HG03066 (cell line): ENCODE data around the gene DAPK2.
"Not testable (repeated sequence)": the region's sequence is repeated elsewhere in the genome, so short reads cannot be mapped to it uniquely, and the experiment has no call there.

ENCODE experiments used
- ATAC-seq: cut with Tn5 transposase; IDR thresholded peaks from one replicate; pipeline ENCODE4 v1.9.1; 2021; ENCODE audit warnings: low read depth; ENCODE audit not compliant: unreplicated experiment

Gene DAPK2

DNA sequence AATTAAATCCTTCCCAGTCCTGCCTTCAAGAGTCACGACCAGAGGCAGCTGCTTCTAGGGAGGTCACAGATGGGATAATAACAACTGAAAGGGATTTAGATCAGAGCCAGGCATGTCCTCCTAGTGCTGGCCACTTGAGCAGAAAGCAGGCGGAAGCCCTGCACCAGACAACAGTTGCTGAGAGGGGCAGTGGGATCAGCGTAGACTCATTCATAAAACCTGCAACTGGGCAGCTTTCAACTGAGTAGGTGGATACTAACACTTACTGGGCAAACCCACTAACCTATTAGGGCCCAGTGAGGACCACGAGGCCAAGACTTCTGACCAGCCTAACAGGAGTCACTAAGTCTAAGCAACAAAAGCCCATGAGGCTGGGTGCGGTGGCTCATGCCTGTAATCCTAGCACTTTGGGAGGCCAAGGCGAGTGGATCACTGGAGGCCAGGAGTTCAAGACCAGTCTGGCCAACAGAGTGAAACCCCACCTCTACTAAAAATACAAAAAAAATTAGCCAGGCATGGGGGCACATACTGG is 67.0 kb downstream of the DAPK2 start:
- no peak for ATAC-seq

GRCh38 chr15:63978511-63979261 is 67.6 kb downstream of the DAPK2 start:
- ATAC-seq, result no peak

- ATAC-seq, result no peak
Observed at GRCh38 chr15:63977119-63977518, 69.2 kb downstream of the DAPK2 start.

GRCh38 chr15:63974021-63974420 is 72.3 kb downstream of the DAPK2 start:
- ATAC-seq, result no peak

DNA sequence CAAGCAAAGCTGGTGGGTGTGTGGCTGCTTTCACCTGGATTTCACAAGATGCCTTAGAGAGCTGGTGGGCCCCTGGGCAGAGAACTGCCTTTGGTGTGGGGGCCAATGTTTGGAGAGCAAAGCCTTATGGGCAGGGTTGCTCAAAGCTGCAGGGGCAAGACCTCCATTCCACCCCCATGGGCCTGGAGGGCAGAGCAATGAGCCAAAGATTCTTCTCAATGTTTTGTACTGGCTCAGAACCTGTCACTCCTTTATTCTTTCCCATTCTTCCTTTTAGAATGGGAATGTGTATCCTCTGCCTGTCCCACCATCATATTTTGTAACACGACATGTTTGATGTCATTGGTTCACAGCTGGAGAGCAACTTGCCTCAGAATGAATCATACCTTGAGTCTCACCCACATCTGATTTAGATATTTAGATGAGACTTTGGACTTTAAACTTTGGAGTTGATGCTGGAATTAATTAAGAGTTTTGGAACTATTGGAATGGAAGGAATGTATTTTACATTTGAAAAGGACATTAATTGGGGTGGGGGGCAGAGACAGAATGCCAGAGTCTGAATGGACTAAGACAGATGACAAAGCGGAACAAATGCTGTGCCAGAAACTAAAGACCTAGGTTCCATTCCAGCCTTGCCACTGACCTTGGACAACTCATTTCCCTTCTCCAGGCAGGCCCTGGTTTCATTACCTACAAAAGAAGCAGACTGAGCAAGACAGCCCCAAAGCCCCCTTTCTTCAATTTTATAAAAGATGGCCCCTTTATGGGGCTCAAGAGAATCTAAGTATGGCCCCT is 72.9 kb downstream of the DAPK2 start:
- no peak for ATAC-seq

DNA sequence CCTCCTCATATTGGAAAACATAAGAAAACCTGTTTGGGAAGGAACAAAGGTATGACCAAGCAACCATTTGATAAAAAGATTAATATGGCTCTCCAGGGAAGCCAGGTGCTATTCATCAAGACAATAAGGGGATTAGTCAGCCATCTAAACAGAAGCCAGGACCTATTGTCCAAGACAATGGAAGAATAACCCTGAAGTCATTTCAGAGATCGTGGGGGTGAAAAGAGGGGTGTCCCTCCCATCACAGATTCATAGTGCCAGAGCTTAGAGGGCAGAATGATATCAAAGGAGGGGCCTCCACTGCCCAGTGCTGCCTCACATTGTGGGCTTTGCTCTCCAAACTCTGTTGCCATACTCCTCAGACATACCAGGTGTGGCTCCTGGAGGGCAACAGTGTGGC is 73.5 kb downstream of the DAPK2 start:
- no peak for ATAC-seq

GRCh38 chr15:63971904-63972303 is 74.4 kb downstream of the DAPK2 start:
- no peak for ATAC-seq

GRCh38 chr15:63971427-63971805 is 74.9 kb downstream of the DAPK2 start:
- ATAC-seq, result peak; percentile 5

DNA sequence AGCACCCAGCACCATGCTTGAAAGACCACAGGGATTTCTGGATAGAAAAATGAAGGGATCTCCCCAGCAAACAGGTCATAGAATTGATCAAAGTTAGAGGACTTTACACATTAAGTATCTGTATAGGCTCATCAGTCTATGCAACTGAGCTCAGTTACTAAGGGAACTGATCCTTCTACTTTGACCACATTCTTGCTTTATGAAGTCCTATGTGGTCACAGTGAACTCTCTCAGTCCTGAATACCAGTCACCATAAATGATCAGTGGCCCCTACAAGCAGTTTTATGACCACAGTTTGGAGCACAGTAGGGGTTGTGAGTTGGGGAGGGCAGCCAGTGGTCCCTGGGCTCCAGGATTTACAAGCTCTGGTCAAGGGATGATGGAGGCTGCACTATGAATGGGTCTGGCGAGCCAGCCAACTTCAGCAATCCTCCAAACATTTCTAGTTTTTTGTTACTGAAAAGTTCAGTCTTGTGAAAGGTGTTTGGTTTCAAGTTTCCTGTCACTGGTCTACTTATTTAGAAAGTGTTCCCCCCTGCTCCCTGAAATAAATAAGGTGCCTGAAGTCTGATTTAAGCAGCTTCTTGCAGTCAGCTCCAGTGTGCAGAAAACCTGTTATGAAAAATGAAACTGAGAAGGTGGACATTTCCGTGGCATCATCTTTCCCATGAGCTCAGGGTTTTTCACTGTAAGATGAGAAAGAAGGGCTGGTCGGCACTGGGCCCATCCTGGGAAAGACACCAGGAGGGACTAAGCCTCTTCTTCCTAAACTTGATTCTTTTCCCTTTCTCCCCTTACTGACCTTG is 75.5 kb downstream of the DAPK2 start:
- peak; percentile 95 for ATAC-seq

DNA sequence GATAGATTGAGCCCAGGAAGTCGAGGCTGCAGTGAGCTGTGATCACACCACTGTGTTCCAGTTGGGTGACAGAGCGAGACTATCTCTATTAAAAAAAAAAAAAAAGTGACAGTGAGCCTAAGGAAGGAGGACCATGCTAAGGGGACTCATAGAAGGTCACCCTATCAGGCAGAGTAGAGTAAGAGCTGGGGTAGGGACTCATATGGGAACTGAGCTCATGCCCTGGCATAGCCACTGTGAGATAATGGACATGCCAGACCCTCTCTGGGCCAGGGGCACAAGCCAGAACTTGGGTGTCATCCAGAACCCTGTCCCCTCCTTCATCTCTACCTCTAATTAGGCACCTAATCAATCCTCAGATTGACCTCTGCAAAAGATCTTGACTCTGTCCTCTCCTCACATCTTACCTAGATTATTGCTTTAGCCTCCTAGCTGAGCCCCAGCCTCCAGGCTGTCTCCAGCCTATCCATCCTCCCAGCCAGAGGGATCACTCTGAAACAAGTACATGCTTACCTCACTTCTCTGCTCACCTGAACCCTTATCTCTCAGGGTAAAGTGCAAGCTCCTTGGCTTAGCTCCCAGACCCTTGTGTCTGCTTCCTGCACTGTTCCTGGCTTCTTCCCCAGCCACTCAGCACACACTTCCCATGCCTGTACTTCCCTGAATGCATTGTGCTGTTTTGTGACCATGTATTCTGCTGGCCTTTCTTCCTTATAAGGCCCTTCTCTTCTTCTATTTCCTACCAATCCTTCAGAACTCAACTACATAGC is 76.4 kb downstream of the DAPK2 start:
- no peak for ATAC-seq

- ATAC-seq, result no peak
Observed at GRCh38 chr15:63968700-63969099, 77.6 kb downstream of the DAPK2 start.

DNA sequence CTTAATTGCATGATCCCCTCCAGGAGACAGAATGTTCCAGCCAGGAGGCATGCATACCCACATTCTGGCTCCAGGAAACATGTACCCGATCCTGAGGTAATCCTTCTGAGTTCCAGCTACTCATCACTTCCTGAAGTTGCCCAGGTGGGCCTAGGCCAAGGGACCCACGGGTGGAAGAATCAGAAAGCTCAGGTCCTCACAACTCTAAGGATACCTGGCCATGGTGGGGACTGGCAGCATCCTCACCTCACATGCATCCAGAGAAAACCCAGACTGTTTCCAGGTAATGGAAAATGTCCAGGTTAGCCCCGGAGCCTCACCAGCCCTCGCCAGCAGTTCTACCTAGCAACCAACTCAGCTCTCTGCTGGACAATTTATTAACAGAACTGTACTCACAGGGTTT is 78.2 kb downstream of the DAPK2 start:
- no peak for ATAC-seq

GRCh38 chr15:63967616-63968015 is 78.7 kb downstream of the DAPK2 start:
- no peak for ATAC-seq

DNA sequence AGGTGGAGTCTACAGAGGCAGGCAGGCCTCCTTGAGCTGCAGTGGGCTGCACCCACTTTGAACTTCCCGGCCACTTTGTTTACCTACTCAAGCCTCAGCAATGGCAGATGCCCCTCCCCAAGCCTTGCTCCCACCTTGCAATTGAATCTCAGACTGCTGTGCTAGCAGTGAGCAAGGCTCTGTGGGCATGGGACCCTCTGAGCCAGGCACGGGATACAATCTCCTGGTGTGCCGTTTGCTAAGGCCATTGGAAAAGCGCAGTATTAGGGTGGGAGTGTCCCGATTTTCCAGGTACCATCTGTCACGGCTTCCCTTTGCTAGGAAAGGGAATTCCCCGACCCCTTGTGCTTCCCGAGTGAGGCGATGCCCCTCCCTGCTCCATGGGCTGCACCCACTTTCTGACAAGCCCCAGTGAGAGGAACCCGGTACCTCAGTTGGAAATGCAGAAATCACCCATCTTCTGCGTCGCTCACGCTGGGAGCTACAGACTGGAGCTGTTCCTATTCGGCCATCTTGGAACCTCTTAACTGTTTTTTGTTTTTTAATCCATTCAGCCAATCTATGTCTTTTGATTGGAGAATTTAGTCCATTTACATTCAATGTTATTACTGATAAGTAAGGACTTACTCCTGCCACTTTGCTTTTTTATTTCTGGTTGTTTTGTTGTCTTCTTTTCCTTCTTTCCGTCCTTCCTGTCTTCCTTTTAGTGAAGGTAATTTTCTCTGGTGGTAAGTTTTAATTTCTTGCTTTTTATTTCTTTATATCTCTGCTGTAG is 83.2 kb downstream of the DAPK2 start:
- not testable (repeated sequence) for ATAC-seq

- ATAC-seq, result no peak
Observed at GRCh38 chr15:63953524-63953923, 92.8 kb downstream of the DAPK2 start.

DNA sequence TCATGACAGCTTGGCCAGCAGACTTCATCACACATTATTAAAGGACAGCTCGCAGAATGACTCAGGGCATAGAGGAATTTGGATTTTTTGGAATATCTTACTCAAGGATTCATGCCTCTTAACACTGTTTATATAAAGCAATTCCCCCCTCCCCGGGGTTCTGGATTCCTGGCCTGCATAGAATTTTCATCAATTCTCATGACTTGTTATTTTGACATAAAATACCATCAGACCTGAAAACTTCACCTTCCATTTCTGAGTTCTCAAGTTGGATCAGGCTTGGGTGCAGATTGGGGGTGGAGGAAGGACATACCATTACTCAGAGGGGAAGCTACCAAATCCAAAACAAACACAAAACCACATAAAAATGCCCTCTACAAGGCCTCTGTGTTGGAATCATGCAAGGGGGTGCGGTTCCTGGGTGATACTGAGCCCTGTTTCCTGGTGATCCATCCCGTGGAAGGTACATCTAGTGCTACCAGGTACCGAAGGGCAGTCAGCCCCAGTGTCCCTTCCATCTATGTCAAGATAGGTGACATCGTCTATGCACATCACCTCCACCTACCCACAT is 95.3 kb downstream of the DAPK2 start:
- no peak for ATAC-seq

GRCh38 chr15:63948971-63949370 is 97.3 kb downstream of the DAPK2 start:
- no peak for ATAC-seq

DNA sequence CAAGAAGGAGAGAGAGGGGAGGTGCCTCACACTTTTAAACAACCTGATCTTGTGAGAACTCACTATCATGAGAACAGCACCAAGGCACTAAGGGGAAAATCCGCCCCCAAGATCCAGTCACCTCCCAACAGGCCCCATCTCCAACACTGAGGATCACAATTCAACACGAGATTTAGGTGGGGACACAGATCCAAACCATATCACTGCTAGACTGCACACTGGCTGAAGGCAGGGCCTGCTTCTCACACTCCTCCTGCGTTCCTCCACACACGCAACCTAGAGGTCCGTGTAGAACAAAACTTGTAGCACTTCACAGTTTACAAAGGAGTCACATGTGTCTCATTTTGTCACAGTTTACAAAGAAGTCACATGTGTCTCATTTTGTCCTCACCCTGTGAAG is 97.8 kb downstream of the DAPK2 start:
- no peak for ATAC-seq

DNA sequence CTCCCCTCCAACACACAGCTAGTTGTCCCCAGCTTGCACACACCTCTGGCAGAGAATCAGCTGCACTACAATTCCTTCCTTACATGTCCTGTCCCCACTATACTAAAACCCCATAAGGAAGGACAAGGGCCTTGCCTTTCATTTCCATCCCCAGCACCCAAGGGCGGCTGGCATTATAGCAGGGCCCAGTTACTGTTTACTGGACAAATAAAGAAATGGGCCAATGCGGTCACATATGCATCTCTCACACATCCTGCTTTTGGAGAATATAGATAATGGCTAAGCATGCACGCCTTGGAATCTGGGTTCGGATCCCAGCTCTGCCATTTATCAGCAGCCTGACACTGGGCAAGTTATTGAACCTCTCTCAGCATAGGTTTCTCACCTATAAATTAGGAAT is 99.1 kb downstream of the DAPK2 start:
- ATAC-seq, result no peak
